DOHH2 (cell line): Measurements from ENCODE around the gene PSME1.

Source experiments
- EZH2phosphoT487 ChIP-seq: fragments of 200-600 bp; sonication (generic); IDR thresholded peaks from 2 replicates; pipeline ENCODE4 v1.6.1; 2017; ENCODE audit warnings: borderline replicate concordance, mild to moderate bottlenecking, antibody characterized with exemption, low read length, moderate library complexity, mixed read lengths
- TF ChIP-seq, protein P1 (sequence below): fragments of 200-600 bp; sonication (generic); IDR thresholded peaks from one replicate; pipeline ENCODE4 v1.5.1; 2014; ENCODE audit warnings: antibody characterized with exemption, mild to moderate bottlenecking, low read depth, low read length; ENCODE audit not compliant: poor library complexity, severe bottlenecking

DNA sequence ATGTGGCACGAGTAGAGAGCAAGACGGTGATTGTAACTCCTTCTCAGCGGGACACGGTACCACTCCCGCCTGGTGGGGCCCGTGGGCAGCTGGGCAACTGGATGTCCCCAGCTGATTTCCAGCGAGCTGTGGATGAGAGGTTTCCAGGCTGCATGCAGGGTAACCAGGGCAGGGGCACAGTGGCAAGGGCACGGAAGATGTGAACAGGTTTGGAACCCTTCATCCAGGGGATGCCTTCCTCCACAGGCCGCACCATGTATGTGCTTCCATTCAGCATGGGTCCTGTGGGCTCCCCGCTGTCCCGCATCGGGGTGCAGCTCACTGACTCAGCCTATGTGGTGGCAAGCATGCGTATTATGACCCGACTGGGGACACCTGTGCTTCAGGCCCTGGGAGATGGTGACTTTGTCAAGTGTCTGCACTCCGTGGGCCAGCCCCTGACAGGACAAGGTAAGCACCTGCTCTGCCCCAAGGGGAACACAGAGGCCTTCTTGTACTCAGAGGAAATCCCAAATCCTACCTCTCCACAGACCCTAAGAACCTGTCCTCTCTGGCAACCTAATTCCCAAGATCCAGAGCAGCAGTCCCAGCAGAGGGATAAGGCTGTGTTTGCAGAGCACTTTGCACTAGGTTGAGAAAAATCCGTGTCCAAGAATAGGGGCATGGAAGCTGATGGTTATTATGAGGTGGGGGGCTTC lies 37.6 kb upstream of the PSME1 start:
- TF ChIP-seq, protein P1, sequence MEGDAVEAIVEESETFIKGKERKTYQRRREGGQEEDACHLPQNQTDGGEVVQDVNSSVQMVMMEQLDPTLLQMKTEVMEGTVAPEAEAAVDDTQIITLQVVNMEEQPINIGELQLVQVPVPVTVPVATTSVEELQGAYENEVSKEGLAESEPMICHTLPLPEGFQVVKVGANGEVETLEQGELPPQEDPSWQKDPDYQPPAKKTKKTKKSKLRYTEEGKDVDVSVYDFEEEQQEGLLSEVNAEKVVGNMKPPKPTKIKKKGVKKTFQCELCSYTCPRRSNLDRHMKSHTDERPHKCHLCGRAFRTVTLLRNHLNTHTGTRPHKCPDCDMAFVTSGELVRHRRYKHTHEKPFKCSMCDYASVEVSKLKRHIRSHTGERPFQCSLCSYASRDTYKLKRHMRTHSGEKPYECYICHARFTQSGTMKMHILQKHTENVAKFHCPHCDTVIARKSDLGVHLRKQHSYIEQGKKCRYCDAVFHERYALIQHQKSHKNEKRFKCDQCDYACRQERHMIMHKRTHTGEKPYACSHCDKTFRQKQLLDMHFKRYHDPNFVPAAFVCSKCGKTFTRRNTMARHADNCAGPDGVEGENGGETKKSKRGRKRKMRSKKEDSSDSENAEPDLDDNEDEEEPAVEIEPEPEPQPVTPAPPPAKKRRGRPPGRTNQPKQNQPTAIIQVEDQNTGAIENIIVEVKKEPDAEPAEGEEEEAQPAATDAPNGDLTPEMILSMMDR, result no peak
- TF ChIP-seq EZH2phosphoT487, result no peak
